Fibroblast of skin of abdomen (primary cell): ENCODE data around the gene COIL.
"Not testable (repeated sequence)": the region's sequence is repeated elsewhere in the genome, so short reads cannot be mapped to it uniquely, and the experiment has no call there.

ENCODE experiments used
- DNase-seq: peaks from one replicate; pipeline ENCODE4 v3.0.0-alpha.2; 2013

The COIL gene

GRCh38 chr17:56977673-56978395 is 17.0 kb upstream of the COIL start, which contains the start of gene SCPEP1:
Gene SCPEP1 (plus strand): TSS chr17:56978131. CDS start chr17:56978160, 29 bp downstream.
- peak; percentile 77 for DNase-seq

GRCh38 chr17:56976941-56977608 is 16.2 kb upstream of the COIL start:
- no peak for DNase-seq

- DNase-seq: no peak
Measured at GRCh38 chr17:56975656-56976055, 14.8 kb upstream of the COIL start.

- DNase-seq: no peak
Measured at GRCh38 chr17:56974055-56974454, 13.2 kb upstream of the COIL start.

- peak; percentile 10 for DNase-seq
Measured at GRCh38 chr17:56973520-56973919, 12.7 kb upstream of the COIL start.

- no peak for DNase-seq
Measured at GRCh38 chr17:56972111-56972730, 11.4 kb upstream of the COIL start.

GRCh38 chr17:56970974-56971373 is 10.1 kb upstream of the COIL start:
- no peak for DNase-seq

- no peak for DNase-seq
Measured at GRCh38 chr17:56966338-56966737, 5.5 kb upstream of the COIL start.

- DNase-seq: not testable (repeated sequence)
Measured at GRCh38 chr17:56965681-56966080, 4.8 kb upstream of the COIL start.

GRCh38 chr17:56965241-56965640 is 4.4 kb upstream of the COIL start:
- DNase-seq: not testable (repeated sequence)

- DNase-seq: no peak
Measured at GRCh38 chr17:56956992-56957391, 3.9 kb downstream of the COIL start.

- no peak for DNase-seq
Measured at GRCh38 chr17:56949595-56949994, 11.3 kb downstream of the COIL start.

GRCh38 chr17:56948491-56948890 is 12.4 kb downstream of the COIL start:
- no peak for DNase-seq

- no peak for DNase-seq
Measured at GRCh38 chr17:56947741-56948140, 13.1 kb downstream of the COIL start.

- no peak for DNase-seq
Measured at GRCh38 chr17:56945938-56946505, 14.8 kb downstream of the COIL start.

- DNase-seq: no peak
Measured at GRCh38 chr17:56943505-56944125, 17.2 kb downstream of the COIL start.

- peak; percentile 62 for DNase-seq
Measured at GRCh38 chr17:56939869-56940484, 20.9 kb downstream of the COIL start.

GRCh38 chr17:56938206-56938605 is 22.6 kb downstream of the COIL start:
- not testable (repeated sequence) for DNase-seq

- DNase-seq: no peak
Measured at GRCh38 chr17:56937687-56938086, 23.2 kb downstream of the COIL start.

- no peak for DNase-seq
Measured at GRCh38 chr17:56936697-56937322, 24.0 kb downstream of the COIL start.

GRCh38 chr17:56935461-56935860 is 25.4 kb downstream of the COIL start:
- no peak for DNase-seq

- no peak for DNase-seq
Measured at GRCh38 chr17:56934280-56934679, 26.6 kb downstream of the COIL start.
